HL-60 (cell line): ENCODE measurements around the gene CNTN5.

Source experiments
- TF ChIP-seq, protein P1 (sequence below): IDR thresholded peaks from one replicate; pipeline ENCODE4 v1.5.1; 2011; ENCODE audit warnings: low read length, control low read depth, inconsistent platforms; ENCODE audit not compliant: insufficient read depth
- TF ChIP-seq, protein P2 (sequence below): IDR thresholded peaks from 2 replicates; pipeline ENCODE4 v1.6.1; 2012; ENCODE audit warnings: low read depth; ENCODE audit not compliant: insufficient replicate concordance

DNA sequence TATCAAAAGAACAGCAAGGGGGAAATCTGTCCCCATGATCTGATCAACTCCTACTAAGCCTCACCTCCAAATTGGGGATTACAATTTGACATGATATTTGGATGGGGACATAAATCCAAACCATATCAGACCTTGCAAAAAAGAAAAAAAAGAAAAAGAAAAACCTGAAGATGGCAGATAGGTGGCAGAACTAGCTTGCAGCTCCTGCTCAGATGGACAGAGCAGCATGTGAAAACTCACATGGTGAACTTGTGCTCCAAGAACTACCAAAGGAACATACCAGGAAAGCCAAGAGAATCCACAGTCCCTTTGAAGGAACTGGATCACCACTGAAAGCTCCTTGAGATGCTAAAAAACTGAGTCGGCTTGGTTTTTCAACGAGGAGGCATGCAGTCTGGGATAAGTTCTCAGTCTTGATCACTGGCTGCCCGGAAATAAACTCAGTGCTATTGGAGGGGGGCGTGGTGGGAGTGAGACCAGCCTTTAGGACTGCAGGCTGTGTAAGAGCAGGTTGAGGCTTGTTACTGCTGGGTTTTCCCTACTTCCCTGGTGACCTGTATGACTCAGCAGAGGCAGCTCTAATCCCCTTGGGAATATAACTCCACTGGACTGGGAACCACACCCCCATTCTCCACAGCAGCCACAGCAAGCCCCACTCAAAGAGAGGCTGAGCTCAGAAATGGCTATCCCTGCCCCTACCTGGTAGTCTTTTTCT lies 1308.0 kb downstream of the CNTN5 start:
- TF ChIP-seq, protein P1, sequence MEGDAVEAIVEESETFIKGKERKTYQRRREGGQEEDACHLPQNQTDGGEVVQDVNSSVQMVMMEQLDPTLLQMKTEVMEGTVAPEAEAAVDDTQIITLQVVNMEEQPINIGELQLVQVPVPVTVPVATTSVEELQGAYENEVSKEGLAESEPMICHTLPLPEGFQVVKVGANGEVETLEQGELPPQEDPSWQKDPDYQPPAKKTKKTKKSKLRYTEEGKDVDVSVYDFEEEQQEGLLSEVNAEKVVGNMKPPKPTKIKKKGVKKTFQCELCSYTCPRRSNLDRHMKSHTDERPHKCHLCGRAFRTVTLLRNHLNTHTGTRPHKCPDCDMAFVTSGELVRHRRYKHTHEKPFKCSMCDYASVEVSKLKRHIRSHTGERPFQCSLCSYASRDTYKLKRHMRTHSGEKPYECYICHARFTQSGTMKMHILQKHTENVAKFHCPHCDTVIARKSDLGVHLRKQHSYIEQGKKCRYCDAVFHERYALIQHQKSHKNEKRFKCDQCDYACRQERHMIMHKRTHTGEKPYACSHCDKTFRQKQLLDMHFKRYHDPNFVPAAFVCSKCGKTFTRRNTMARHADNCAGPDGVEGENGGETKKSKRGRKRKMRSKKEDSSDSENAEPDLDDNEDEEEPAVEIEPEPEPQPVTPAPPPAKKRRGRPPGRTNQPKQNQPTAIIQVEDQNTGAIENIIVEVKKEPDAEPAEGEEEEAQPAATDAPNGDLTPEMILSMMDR = no peak
- TF ChIP-seq, protein P2, sequence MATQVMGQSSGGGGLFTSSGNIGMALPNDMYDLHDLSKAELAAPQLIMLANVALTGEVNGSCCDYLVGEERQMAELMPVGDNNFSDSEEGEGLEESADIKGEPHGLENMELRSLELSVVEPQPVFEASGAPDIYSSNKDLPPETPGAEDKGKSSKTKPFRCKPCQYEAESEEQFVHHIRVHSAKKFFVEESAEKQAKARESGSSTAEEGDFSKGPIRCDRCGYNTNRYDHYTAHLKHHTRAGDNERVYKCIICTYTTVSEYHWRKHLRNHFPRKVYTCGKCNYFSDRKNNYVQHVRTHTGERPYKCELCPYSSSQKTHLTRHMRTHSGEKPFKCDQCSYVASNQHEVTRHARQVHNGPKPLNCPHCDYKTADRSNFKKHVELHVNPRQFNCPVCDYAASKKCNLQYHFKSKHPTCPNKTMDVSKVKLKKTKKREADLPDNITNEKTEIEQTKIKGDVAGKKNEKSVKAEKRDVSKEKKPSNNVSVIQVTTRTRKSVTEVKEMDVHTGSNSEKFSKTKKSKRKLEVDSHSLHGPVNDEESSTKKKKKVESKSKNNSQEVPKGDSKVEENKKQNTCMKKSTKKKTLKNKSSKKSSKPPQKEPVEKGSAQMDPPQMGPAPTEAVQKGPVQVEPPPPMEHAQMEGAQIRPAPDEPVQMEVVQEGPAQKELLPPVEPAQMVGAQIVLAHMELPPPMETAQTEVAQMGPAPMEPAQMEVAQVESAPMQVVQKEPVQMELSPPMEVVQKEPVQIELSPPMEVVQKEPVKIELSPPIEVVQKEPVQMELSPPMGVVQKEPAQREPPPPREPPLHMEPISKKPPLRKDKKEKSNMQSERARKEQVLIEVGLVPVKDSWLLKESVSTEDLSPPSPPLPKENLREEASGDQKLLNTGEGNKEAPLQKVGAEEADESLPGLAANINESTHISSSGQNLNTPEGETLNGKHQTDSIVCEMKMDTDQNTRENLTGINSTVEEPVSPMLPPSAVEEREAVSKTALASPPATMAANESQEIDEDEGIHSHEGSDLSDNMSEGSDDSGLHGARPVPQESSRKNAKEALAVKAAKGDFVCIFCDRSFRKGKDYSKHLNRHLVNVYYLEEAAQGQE = no peak
